ENCODE results near the gene SERPINB2.

DNA sequence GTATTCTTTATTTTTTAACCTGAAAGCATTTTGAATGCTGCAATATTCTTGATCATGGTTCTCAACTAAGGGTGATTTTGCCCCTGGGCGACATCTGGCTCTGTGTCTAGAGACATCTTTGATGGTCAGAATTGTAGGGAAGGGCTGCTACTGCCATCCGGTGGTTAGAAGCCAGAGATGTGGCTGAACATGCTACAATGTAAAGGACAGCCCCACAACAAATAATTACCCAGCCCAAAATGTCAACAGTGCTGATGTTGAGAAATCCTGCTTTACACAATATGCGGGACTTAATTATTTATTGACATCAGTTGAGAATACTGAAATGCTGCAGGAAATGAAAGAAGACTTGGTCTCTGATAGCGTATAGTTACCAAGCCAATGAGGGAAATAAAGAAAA, 37.5 kb upstream of the SERPINB2 start:
- TF ChIP-seq, protein P1, sequence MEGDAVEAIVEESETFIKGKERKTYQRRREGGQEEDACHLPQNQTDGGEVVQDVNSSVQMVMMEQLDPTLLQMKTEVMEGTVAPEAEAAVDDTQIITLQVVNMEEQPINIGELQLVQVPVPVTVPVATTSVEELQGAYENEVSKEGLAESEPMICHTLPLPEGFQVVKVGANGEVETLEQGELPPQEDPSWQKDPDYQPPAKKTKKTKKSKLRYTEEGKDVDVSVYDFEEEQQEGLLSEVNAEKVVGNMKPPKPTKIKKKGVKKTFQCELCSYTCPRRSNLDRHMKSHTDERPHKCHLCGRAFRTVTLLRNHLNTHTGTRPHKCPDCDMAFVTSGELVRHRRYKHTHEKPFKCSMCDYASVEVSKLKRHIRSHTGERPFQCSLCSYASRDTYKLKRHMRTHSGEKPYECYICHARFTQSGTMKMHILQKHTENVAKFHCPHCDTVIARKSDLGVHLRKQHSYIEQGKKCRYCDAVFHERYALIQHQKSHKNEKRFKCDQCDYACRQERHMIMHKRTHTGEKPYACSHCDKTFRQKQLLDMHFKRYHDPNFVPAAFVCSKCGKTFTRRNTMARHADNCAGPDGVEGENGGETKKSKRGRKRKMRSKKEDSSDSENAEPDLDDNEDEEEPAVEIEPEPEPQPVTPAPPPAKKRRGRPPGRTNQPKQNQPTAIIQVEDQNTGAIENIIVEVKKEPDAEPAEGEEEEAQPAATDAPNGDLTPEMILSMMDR (conservative IDR thresholded peaks at IDR 0.05; ENCODE audit: low read length), result peak; percentile 69
- TF ChIP-seq EZH2phosphoT487 (IDR thresholded peaks at IDR 0.05; ENCODE audit: borderline replicate concordance), result no peak

Data from Loucy (cell line).